Activated B cell treated with CpG ODN at 0.5 μM for 24 hours (primary cell): Measurements from ENCODE around the gene ZDHHC1. TPM values are rescaled to one million over a fixed set of nuclear protein-coding genes. Genes with fewer than 3 reads are reported as not detected.

Source experiments
- ATAC-seq: fragments of 200-7000 bp; cut with Tn5 transposase; one replicate; pipeline ENCODE4 v1.10.0; 2021; ENCODE audit warnings: low read depth, mild to moderate bottlenecking, moderate library complexity
- CTCF ChIA-PET: fragments of 350-600 bp; sonication (Branson Sonifier 250); formaldehyde crosslinking; loops from one replicate; lab custom pipeline; 2021; ENCODE audit warnings: antibody characterized with exemption; lab: Charles Lee
- POLR2A ChIA-PET: fragments of 350-600 bp; sonication (Branson Sonifier 250); formaldehyde crosslinking; loops from one replicate; lab custom pipeline; 2021; ENCODE audit warnings: antibody characterized with exemption; lab: Charles Lee
- DNase-seq: peaks from one replicate; pipeline ENCODE4 v3.0.0; 2022
- H3K27ac Mint-ChIP-seq: one replicate; pipeline ENCODE4 v1.8.0; 2020; ENCODE audit warnings: mixed read lengths
- H3K27me3 Mint-ChIP-seq: one replicate; pipeline ENCODE4 v1.8.0; 2021; ENCODE audit warnings: mixed read lengths
- H3K36me3 Mint-ChIP-seq: one replicate; pipeline ENCODE4 v1.8.0; 2021; ENCODE audit warnings: low read depth, mixed read lengths
- H3K4me1 Mint-ChIP-seq: one replicate; pipeline ENCODE4 v1.8.0; 2021; ENCODE audit warnings: mixed read lengths
- H3K4me3 Mint-ChIP-seq: one replicate; pipeline ENCODE4 v1.8.0; 2020; ENCODE audit warnings: mild to moderate bottlenecking, mixed read lengths
- H3K9me3 Mint-ChIP-seq: one replicate; pipeline ENCODE4 v1.8.0; 2020; ENCODE audit warnings: mixed read lengths
- CTCF ChIP-seq: fragments of 200-600 bp; IDR thresholded peaks from one replicate; pipeline ENCODE4 v1.8.0; 2022; ENCODE audit warnings: antibody characterized with exemption, mild to moderate bottlenecking
- intact Hi-C: fragments of 100-400 bp; cut with micrococcal nuclease; formaldehyde crosslinking; loops from one replicate; pipeline ENCODE4 v1.15.1; 2024
- total RNA-seq: library from RNA; stranded (reverse); gene quantifications from 2 replicates; pipeline ENCODE4 v1.2.3, GENCODE V29; 2022

ZDHHC1 gene
- total RNA-seq, 1 donor from 2014 or later: 3.8 TPM

GRCh38 chr16:67406111-67406971 is 9.9 kb downstream of the ZDHHC1 start:
- no peaks in the 10 kb centered on the region for H3K4me1 Mint-ChIP-seq
- no peaks in the 10 kb centered on the region for H3K36me3 Mint-ChIP-seq
- DNase-seq: no peak
- H3K27me3 Mint-ChIP-seq: peaks cover 6% of the 10 kb centered on the region
- CTCF ChIA-PET: interaction anchor here (1.5 kb wide), 1 partner anchor 10 kb away, joined by 3 read pairs; the partner anchor contains the start of gene ZDHHC1
- TF ChIP-seq CTCF: no peak
- H3K4me3 Mint-ChIP-seq: no peak overlapping the region
- no peaks in the 10 kb centered on the region for H3K9me3 Mint-ChIP-seq
- intact Hi-C loops: no loop called here
- POLR2A ChIA-PET: no interaction called here
- ATAC-seq: no peak
- H3K27ac Mint-ChIP-seq: no peak overlapping the region

- ATAC-seq: no peak
- ChIA-PET CTCF (no interaction called here), POLR2A (no interaction called here)
- H3K9me3 Mint-ChIP-seq: no peaks in the 10 kb centered on the region
- no peaks in the 10 kb centered on the region for H3K36me3 Mint-ChIP-seq
- H3K27me3 Mint-ChIP-seq: peaks cover 8% of the 10 kb centered on the region
- H3K27ac Mint-ChIP-seq: no peak overlapping the region
- no peak for TF ChIP-seq CTCF
- intact Hi-C loops: no loop called here
- H3K4me3 Mint-ChIP-seq: no peak overlapping the region
- no peak for DNase-seq
- H3K4me1 Mint-ChIP-seq: no peaks in the 10 kb centered on the region
Observed at GRCh38 chr16:67405336-67405735, 10.9 kb downstream of the ZDHHC1 start.

- no peaks in the 10 kb centered on the region for H3K4me1 Mint-ChIP-seq
- ATAC-seq: no peak
- ChIA-PET CTCF (no interaction called here), POLR2A (no interaction called here)
- no peak overlapping the region for H3K4me3 Mint-ChIP-seq
- no peak for DNase-seq
- no peaks in the 10 kb centered on the region for H3K36me3 Mint-ChIP-seq
- intact Hi-C loops: no loop called here
- no peaks in the 10 kb centered on the region for H3K9me3 Mint-ChIP-seq
- peaks cover 8% of the 10 kb centered on the region for H3K27me3 Mint-ChIP-seq
- H3K27ac Mint-ChIP-seq: no peak overlapping the region
- TF ChIP-seq CTCF: no peak
Observed at GRCh38 chr16:67404740-67405226, 11.5 kb downstream of the ZDHHC1 start.

GRCh38 chr16:67403976-67404555 is 12.2 kb downstream of the ZDHHC1 start:
- CTCF ChIA-PET: no interaction called here
- DNase-seq: no peak
- no peak for ATAC-seq

More at GRCh38 chr16:67403976-67404555, 12.2 kb downstream of the ZDHHC1 start:
- intact Hi-C loops: no loop called here
- H3K27ac Mint-ChIP-seq: no peak overlapping the region
- H3K36me3 Mint-ChIP-seq: no peaks in the 10 kb centered on the region
- H3K4me3 Mint-ChIP-seq: no peak overlapping the region
- POLR2A ChIA-PET: interaction anchor here (0.6 kb wide), 1 partner anchor 13 kb away, joined by 4 read pairs; no protein-coding TSS in a partner anchor
- no peak for TF ChIP-seq CTCF
- no peaks in the 10 kb centered on the region for H3K9me3 Mint-ChIP-seq
- H3K4me1 Mint-ChIP-seq: no peaks in the 10 kb centered on the region
- peaks cover 8% of the 10 kb centered on the region for H3K27me3 Mint-ChIP-seq
